Measurements from ENCODE around the gene FCHSD2.

DNA sequence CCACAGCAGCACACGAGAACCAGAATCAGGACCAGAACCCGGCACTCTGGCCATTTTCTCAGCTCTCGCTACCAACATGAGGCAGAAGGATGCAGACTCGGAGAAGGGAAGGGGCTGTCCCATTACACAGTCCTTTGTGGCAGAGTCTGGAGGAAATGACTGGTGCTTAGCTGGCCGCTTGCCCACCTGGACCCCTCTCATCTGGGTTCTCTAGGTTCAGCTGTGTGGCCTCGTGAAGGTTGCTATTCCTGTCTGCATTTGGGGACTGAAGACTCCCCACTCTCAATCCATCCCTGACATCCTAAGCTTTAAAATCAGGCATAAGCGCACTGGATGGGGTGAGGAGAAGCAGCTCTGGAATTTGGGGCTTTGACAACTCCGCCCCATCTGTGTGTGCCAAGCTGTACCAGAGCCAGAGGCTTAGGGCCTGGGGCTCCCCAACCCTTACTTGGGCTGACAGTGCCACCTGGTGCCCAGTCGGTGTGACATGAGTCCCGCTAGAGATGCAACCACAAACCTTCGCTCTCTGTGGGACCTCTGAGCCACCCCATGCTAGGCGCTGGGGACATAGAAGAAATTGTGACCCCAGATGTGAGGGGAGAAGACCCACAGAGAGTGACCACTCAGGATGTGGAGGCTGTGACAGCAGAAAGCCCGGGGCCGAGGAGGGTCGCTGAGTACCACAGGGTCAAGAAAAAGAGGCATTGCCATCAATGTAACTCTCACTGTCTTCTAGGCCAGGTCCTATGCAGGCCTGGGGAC lies 35.8 kb upstream of the FCHSD2 start:
- TF ChIP-seq, protein P1, sequence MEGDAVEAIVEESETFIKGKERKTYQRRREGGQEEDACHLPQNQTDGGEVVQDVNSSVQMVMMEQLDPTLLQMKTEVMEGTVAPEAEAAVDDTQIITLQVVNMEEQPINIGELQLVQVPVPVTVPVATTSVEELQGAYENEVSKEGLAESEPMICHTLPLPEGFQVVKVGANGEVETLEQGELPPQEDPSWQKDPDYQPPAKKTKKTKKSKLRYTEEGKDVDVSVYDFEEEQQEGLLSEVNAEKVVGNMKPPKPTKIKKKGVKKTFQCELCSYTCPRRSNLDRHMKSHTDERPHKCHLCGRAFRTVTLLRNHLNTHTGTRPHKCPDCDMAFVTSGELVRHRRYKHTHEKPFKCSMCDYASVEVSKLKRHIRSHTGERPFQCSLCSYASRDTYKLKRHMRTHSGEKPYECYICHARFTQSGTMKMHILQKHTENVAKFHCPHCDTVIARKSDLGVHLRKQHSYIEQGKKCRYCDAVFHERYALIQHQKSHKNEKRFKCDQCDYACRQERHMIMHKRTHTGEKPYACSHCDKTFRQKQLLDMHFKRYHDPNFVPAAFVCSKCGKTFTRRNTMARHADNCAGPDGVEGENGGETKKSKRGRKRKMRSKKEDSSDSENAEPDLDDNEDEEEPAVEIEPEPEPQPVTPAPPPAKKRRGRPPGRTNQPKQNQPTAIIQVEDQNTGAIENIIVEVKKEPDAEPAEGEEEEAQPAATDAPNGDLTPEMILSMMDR (IDR thresholded peaks at IDR 0.05) = peak; percentile 93
- TF ChIP-seq EZH2 (IDR thresholded peaks at IDR 0.05; ENCODE audit: borderline replicate concordance, insufficient read depth, low read depth, low read length, poor library complexity, severe bottlenecking) = no peak

Measured in B cell (primary cell).